Measurements from ENCODE around the gene XIRP1. TPM values are rescaled to one million over a fixed set of nuclear protein-coding genes. Genes with fewer than 3 reads are reported as not detected.
"Not testable (repeated sequence)": the region's sequence is repeated elsewhere in the genome, so short reads cannot be mapped to it uniquely, and the experiment has no call there.

The XIRP1 gene
- total RNA-seq, 1 donor from 2014 or later: not detected

GRCh38 chr3:39186692-39187151, 5.7 kb downstream of the XIRP1 start:
- no peak for DNase-seq (ENCODE audit: low read depth in 2 of 2)

DNA sequence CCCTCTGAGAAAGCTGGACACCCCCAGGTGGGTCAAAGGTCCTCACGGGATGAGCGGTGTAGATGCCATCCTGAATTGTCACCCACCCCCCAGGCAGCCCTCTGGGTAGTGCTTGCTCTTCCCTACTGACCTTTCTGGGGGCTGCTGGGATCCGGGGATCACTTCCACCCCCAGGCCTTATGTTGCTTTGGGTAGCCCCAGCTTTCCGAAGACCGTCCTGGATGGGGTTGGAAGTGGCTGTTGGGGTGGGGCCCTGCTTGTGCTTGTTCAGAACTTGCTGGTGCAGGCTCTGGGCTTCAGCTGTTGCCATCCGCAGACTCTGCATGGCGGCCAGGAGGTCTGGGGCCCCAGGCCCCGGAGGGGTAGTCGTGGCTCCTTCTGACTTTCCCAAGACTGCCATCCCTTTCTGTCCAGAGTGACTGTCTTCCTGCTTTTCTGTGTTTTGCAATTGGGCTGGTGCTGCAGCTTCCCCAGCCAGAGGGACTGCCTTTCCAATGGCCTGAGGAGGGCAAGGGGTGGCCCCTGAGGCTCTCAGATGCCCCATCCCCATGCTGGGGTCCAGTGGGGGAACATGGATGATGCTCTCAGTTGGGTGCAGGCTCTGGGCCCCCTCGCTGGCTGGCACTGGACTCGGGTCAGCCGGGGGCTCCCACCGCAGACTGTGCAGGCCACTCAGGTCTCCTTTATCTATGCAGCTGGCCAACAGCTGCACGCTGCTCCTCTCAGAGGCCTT, 6.3 kb downstream of the XIRP1 start:
- DNase-seq (ENCODE audit: low read depth in 2 of 2): no peak

- DNase-seq (ENCODE audit: low read depth in 2 of 2): no peak
Observed at GRCh38 chr3:39185326-39185958, 7.0 kb downstream of the XIRP1 start.

GRCh38 chr3:39184968-39185285, 7.5 kb downstream of the XIRP1 start:
- no peak for DNase-seq (ENCODE audit: low read depth in 2 of 2)

DNA sequence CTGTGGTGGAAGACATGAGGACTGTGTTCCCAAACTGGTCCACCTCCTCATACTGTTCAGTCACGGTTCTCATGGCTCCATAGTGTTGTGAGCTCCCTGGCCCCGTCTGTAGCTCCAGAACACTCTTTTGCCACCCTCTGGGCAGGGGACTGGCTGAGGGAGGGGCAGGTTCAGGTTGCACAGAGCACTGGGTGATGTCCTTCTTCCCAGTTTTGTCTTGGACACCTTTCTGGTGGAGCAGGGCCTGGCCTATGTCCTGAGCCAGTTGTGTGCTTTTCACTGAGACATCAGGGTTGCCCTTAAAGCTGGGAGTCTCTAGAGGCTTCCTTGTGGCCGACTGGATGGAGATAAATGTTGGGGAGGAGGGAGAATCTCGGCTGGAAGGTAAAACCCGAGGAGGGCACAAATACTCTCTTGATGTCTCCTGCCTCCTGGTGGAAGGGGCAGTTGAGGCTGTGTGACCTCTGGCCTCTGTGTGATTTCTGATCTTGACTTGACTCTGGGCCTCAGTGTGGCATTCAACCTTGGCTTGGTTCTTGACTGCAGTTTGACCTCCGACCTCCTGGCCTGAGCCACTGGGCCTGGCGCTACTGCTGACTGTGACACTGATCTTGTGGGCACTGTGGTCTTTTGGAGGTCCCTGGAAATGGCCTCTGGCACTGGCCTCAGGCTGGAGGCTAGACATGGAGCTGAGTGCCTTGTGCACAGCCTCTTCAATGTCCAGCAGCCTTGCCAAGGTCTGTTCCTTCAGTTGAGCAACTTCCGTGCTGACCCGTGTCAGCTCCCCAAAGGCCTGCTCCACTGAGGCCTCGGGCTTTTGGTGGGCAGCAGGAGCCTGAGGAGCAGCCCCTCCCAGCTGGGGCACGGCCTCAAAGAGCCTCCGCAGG, 8.1 kb downstream of the XIRP1 start:
- no peak for DNase-seq (ENCODE audit: low read depth in 2 of 2)

- no peak for DNase-seq (ENCODE audit: low read depth in 2 of 2)
Observed at GRCh38 chr3:39183211-39184080, 8.9 kb downstream of the XIRP1 start.

- DNase-seq (ENCODE audit: low read depth in 2 of 2): no peak
Observed at GRCh38 chr3:39181408-39182335, 10.7 kb downstream of the XIRP1 start.

DNA sequence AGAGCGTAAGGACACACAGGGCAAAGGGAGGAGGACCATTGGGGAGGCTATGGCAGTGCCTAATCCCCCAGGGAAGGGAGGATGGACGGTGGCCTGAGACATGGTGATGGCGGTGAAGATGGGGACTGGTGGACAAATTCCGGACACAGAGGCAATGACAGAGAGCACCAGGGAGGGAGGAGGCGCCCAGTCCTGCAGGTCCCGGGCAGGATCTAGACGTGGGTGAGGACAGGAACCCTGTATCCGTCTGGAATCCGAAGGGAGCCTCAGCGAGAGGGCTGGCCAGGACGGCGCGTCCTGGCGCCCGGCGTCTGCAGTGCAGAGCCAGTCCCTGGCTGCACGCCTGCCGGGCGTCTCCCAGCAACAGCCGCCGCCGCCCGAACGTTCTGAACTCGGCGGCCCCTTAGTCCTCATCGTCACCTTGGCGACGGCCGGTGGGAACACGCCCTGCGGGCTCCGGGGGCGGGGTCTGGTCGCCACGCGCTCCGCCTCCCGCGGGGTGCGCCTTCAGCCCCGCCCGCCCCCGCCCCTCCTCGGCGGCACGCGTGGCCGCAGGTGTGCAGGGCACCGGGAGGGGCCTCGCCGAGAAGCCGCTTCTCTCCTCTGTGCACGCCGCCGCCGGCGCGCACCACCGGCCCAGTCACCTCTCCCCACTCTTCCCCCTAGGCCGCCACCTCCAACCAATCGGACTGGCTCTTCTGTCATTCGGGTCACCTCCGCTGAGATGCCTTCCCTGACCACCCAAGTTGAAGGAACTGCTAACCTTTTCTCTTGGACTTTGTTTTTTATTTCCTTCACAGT, 11.6 kb downstream of the XIRP1 start:
- DNase-seq (ENCODE audit: low read depth in 2 of 2): peak; percentile 85

GRCh38 chr3:39180183-39180545, 12.2 kb downstream of the XIRP1 start:
- DNase-seq (ENCODE audit: low read depth in 2 of 2): no peak

- peak in 1 of 2 donors; percentile 91 for DNase-seq (ENCODE audit: low read depth in 2 of 2)
Observed at GRCh38 chr3:39178553-39178952, 13.8 kb downstream of the XIRP1 start.

GRCh38 chr3:39177708-39178332, 14.6 kb downstream of the XIRP1 start:
- DNase-seq (ENCODE audit: low read depth in 2 of 2): peak; percentile 88 to 97

- DNase-seq (ENCODE audit: low read depth in 2 of 2): no peak
Observed at GRCh38 chr3:39176025-39176714, 16.2 kb downstream of the XIRP1 start.

DNA sequence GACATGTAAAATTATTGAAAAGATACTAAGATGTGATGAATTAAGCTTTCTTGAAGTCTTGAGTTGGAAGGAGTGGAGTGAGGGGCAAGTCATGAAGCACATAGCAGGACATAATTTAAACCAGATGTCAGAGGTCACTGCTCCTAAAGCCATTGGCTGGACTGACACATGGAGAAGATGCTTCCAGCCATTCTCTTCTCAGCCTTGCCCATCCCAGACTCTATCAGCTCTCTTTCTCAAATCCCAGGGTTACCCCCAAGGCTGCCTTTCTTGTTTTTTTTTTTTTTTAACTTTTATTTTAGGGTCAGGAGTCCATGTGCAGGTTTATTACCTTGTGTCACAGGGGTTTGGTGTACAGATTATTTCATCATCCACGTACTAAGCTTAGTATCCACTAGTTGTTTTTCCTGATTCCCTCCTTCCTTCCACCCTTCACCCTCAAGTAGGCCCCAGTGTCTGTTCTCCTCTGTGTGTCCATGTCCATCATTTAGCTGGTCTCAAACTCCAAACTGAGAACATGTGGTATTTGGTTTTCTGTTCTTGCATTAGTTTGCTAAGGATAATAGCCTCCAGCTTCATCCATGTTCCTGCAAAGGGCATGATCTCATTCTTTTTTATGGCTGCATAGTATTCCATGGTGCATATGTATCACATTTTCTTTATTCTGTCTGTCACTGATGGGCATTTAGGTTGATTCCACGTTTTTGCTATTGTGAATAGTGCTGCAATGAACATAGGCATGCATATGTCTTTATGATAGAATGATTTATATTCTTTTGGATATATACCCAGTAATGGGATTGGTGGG, 18.9 kb downstream of the XIRP1 start:
- no peak for DNase-seq (ENCODE audit: low read depth in 2 of 2)

DNA sequence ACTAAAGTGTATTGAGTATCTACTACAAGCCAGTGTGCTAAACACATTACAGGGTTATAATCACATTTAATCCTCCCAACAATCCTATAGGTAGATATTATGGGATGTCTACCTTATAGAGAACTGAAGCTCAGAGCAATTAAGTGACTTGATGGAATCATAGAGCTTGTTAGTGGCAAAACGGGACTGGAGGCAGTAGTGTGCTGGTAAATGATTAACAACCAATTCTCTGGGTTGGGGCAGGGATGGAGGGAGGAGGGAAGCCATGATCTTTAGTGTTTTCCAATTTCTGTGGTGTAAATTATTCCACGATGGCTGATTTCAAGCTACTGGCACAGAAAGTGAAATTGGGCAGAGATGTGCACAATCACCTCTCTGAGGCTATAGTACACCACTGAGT, 20.5 kb downstream of the XIRP1 start:
- DNase-seq (ENCODE audit: low read depth in 2 of 2): no peak

DNA sequence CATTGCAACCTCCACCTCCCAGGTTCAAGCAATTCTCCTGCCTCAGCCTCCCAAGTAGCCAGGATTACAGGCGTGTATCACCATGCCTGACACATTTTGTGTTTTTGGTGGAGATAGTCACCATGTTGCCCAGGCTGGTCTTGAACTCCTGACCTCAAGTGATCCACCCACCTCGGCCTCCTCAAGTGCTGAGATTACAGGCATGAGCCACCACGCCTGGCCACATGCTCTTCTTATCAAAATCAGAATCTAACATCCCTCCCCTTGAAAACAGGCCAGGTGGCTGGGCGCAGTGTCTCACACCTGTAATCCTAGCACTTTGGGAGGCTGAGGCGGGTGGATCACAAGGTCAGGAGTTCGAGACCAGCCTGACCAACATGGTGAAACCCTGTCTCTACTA, 21.5 kb downstream of the XIRP1 start:
- DNase-seq (ENCODE audit: low read depth in 2 of 2): not testable (repeated sequence)

GRCh38 chr3:39170461-39170860, 21.9 kb downstream of the XIRP1 start:
- DNase-seq (ENCODE audit: low read depth in 2 of 2): no peak

DNA sequence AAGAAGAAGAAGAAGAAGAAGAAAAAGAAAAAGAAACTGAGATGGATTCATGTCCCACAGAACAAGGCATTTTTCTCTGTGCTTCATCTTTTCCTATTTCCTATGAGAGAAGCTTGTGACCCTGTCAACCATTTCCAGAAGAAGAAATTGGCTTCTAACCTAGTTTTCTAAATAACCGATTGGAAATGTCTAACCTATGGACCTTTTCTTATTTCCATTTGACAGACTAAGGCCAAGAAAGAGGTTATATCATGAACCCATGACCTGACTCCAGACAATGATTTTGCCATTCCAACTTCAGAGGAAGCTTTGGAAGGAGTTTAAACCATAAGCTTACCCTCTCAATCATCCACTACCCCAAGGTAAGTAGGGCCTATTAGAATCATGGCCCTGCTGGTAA, 22.7 kb downstream of the XIRP1 start:
- no peak for DNase-seq (ENCODE audit: low read depth in 2 of 2)

Data from lung microvascular endothelial cell (primary cell).